ENCODE measurements around the gene RAPGEF2.

DNA sequence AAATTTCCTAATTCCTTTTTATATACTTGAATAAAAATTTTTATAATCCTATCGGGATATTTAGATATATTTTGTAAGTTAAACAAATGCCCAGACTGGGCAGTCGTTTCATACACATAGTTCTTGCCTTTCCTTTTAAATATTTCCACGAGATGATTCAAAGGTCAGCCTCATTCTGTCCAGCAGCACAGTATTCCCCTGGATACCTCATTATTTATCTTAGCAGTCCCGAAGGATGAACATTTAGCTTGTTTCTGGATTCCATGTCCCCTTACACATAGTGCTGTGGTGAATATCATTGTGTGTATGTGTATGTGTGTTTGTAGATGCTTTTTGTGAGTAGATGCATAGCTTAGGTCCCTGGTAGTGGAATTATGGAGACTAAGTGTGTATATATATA, 38.3 kb downstream of the RAPGEF2 start:
- TF ChIP-seq, protein P1, sequence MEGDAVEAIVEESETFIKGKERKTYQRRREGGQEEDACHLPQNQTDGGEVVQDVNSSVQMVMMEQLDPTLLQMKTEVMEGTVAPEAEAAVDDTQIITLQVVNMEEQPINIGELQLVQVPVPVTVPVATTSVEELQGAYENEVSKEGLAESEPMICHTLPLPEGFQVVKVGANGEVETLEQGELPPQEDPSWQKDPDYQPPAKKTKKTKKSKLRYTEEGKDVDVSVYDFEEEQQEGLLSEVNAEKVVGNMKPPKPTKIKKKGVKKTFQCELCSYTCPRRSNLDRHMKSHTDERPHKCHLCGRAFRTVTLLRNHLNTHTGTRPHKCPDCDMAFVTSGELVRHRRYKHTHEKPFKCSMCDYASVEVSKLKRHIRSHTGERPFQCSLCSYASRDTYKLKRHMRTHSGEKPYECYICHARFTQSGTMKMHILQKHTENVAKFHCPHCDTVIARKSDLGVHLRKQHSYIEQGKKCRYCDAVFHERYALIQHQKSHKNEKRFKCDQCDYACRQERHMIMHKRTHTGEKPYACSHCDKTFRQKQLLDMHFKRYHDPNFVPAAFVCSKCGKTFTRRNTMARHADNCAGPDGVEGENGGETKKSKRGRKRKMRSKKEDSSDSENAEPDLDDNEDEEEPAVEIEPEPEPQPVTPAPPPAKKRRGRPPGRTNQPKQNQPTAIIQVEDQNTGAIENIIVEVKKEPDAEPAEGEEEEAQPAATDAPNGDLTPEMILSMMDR (IDR thresholded peaks at IDR 0.05): no peak
- TF ChIP-seq POLR2A (IDR thresholded peaks at IDR 0.05): no peak

Measured in testis (tissue), 2 donors.